Measurements from ENCODE around the gene CLIC4. TPM values are rescaled to one million over a fixed set of nuclear protein-coding genes. Genes with fewer than 3 reads are reported as not detected.
A peak's percentile ranks its signal among the peaks of the same experiment; 100 is the strongest.

The CLIC4 gene
- total and polyA plus RNA-seq, 9 of the 15 experiments (the other 6 are each of a cell fraction or from before 2014, with no cell fraction given) = 16.0 to 67.5 (median 38.4) TPM

DNA sequence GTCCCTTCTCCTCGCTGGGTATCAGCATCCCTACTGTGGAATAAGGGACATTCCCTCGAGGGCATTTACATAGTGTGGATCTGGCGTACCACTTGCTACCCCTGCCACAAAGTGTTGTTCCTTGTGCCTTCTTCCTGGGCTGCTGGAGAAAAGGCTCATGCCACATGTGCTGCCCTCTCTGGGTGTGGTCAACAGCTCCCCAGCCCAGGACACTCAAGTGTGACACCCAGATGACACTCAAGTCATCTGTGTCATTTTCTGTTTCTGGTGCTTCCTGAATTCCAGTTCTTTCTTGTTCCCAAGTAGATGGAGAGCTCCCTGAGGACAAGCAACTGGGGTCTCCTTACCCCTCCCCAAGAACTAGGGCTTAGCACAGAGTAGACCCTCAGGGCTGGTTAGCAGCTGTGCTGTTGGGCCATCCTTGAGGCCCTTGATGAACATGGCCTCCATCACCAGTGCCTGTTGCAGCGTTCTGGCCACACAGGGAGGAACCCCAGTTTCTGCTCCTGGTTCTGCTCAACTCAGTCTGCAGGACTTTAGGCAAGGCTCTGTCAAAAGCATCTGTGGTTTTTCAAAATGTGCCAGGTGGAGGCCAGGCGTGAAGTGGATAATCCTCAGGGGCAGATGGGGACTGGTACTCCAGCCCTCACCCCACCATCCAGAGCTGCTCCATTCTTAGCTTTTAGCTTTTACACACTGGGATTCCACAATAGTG, 49.0 kb upstream of the CLIC4 start:
- H3K4me2 ChIP-seq (ENCODE audit: insufficient read depth, low read length) = no peak overlapping the region
- H4K20me1 ChIP-seq (replicated peaks; ENCODE audit: control insufficient read depth, insufficient read depth, low read length) = no peaks in the 10 kb centered on the region
- in situ Hi-C loops (cut with MboI) = no loop called here
- peaks cover 16 to 26% of the 10 kb centered on the region in 2 experiments for H3K4me1 ChIP-seq (replicated peaks in 1 of 2; ENCODE audit: control insufficient read depth in 2 of 2, insufficient read depth in 2 of 2, low read length in 2 of 2)
- no peaks in the 10 kb centered on the region for H3K27me3 ChIP-seq (ENCODE audit: control insufficient read depth in 2 of 2, insufficient read depth in 2 of 2, low read length in 2 of 2)
- H2AFZ ChIP-seq (ENCODE audit: low read depth, low read length) = peak overlapping the region; percentile 88; the same call in 1 of the 2 replicates
- ChIA-PET CTCF (ENCODE audit: low intra/inter-chr PET ratio) (no interaction called here), POLR2A (interaction anchor here (0.9 to 2.7 kb wide), 7 partner anchors 8 to 107 kb away, joined by 3 to 14 read pairs (median 4); no protein-coding TSS in a partner anchor)
- no peaks in the 10 kb centered on the region for H3K79me2 ChIP-seq (ENCODE audit: control insufficient read depth, insufficient read depth, low read length)
- no peak overlapping the region for H3K4me3 ChIP-seq
- 87% methylated on average over 5 of the region's 5 CpGs for WGBS (ENCODE audit: insufficient coverage, low coverage, missing lambda C conversion rate)
- TF ChIP-seq ARID1B (IDR thresholded peaks at IDR 0.05) (no peak), ZC3H11A (IDR thresholded peaks at IDR 0.05; ENCODE audit: low read depth, low read length) (no peak), ZNF589 (CRISPR knock-in tag; IDR thresholded peaks at IDR 0.05; ENCODE audit: low read depth) (peak; percentile 1; the same call in 1 of the 2 replicates), USF1 (CRISPR knock-in tag; IDR thresholded peaks at IDR 0.05) (0 out of 2 replicates have a peak, but pooled peaks have one; percentile 6), TBP (optimal IDR thresholded peaks at IDR 0.05; ENCODE audit: low read depth, low read length) (no peak), ZNF395 (CRISPR knock-in tag; IDR thresholded peaks at IDR 0.05) (0 out of 2 replicates have a peak, but pooled peaks have one; percentile 34), NR4A1 (CRISPR knock-in tag; IDR thresholded peaks at IDR 0.05) (0 out of 2 replicates have a peak, but pooled peaks have one; percentile 2), NR4A1 (tag; IDR thresholded peaks at IDR 0.05) (no peak)
- no peaks in the 10 kb centered on the region for H3K9me3 ChIP-seq (replicated peaks; ENCODE audit: control insufficient read depth, insufficient read depth, low read depth, low read length)
- H3K9ac ChIP-seq (ENCODE audit: insufficient read depth in 1 of 2, low read depth in 2 of 2, low read length in 2 of 2) = peak overlapping the region in 1 of 2 experiments; percentile 29; a peak in 1 of 4 replicates
- intact Hi-C loops (cut with micrococcal nuclease) = no loop called here
- FAIRE-seq (no peak), DNase-seq (ENCODE audit: extremely low read depth in 1 of 4, low spot score in 3 of 4) (no peak), ATAC-seq (no peak)
- no TSS peak for BruUV-seq (replicated peaks)
- H3K36me3 ChIP-seq (ENCODE audit: control insufficient read depth, insufficient read depth, low read length) = no peaks in the 10 kb centered on the region
- no peak overlapping the region for H3K27ac ChIP-seq (ENCODE audit: extremely low read depth, low read depth, low read length)
- no peaks in the 10 kb centered on the region for H3K9me1 ChIP-seq (ENCODE audit: control insufficient read depth, insufficient read depth, low read length)

Data from K562 (cell line).